HG02763 (cell line): ENCODE measurements around the gene C6orf118.

Experiments
- ATAC-seq: cut with Tn5 transposase; IDR thresholded peaks from one replicate; pipeline ENCODE4 v1.9.1; 2021; ENCODE audit warnings: mild to moderate bottlenecking, moderate library complexity; ENCODE audit not compliant: unreplicated experiment

C6orf118 gene

GRCh38 chr6:165308926-165309731 is at the start of gene C6orf118:
C6orf118 (minus strand) TSS chr6:165309605; CDS start chr6:165309586, 19 bp downstream.
- no peak for ATAC-seq

GRCh38 chr6:165345700-165346099 is 36.3 kb upstream of the C6orf118 start:
- no peak for ATAC-seq

DNA sequence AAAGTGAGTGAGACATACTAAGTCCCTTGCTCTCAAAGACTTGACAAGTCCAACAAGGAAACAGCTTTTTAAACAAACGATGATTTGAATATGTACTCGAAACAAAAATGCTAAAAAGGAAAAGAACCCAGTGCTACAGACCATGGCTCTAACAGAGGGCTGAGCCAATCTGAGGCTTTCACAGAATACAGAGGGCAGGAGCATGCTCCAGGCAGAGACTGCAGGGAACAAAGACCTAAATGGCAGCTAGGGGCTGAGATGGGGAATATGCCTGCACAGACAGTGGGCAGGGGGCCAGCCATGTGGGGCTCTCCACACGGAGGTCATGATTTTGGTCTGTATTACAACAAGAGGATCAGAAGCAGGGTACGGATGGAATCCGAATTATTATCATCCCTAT is 31.1 kb upstream of the C6orf118 start:
- no peak for ATAC-seq

- ATAC-seq = no peak
These were observed 16.2 kb upstream of the C6orf118 start for GRCh38 chr6:165325609-165326008.

- ATAC-seq = no peak
These were observed 12.2 kb upstream of the C6orf118 start for GRCh38 chr6:165321555-165322145.

- no peak for ATAC-seq
These were observed 11.7 kb upstream of the C6orf118 start for GRCh38 chr6:165321150-165321549.

DNA sequence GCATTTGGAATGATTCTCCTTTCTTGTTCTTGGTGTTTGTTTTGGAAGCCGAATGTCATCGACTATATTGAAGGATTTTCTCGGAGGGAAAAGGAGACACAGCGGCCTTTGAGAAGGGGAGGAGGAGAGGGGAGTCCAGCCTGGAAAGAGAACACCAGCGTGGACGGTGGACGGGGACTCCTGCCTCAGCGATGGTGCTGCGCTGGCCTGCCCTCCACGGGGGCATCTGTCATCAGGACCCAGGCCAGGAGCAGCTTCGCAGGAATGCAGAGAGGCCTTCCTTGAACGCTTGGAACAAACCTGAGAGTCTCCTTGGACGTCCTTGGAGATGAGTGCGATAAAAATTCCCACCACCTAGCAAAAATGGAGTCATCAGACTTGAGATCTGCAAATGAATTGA is 8.3 kb upstream of the C6orf118 start:
- ATAC-seq = no peak

- no peak for ATAC-seq
These were observed 2.5 kb downstream of the C6orf118 start for GRCh38 chr6:165306955-165307354.

DNA sequence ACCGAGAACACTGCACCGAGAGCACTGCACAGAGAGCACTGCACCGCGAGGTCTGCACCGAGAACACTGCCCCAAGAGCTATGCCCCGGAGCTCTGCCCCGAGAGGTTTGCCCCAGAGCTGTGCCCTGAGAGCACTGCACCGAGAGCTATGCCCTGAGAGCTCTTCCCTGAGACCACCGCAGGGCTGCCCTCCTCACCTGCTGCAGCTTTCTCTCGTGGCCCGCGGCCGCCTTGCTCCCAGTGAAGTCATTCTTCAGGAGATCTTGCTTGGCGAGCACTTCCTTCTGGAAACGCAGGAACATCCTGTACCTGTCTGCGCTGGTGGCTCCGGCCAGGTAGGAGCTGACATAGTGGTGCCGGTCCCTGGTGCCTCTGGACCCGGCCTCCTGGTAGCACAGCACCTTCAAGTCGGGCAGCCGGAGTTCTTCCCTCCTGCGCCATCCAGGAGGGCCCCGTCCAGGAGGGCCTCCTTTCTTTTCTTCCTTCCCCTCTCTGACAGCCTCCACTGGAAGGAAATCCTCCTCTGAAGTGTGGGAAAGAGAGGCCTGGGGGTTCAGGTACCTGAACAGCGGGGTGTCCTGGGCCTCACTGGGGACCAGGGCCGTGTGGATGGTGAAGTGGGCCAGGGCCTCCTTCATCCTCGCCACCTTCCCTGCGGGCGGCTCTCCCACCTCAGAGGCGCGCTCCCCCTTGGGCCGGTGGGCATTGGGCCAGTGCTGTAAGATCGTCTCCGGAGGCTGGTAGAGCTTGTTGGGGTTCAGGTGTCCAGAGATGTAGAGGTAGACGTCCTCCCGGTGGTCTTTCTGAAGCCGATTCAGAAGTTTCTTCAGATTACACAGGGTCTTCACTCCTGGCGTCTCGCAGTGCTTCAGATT is 7.8 kb downstream of the C6orf118 start:
- ATAC-seq = no peak

DNA sequence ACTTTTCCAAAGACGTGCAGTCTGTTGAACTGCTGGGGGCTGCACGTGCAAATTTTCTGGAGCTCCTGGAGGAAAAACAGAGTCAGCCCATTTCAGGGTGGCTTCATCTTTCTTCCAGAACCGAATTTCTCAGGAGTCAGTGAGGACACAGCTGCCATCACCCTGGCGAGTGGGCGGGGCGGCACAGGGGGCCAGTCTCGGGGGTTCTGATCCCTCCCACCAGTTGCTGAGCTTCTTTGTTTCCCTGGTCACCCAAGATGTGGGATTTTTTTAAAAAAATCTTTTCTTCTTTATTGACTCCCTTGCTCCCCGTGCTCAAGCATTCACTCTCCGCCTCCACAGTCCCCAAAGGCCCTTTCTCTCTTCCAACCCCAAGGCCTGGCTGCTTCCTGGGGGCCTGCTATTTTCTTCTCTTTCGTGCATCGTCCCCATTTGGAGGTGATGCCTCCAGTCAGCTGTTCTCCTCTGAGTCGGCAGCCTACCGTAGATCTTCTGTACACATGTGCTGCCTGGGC is 8.9 kb downstream of the C6orf118 start:
- ATAC-seq = no peak

DNA sequence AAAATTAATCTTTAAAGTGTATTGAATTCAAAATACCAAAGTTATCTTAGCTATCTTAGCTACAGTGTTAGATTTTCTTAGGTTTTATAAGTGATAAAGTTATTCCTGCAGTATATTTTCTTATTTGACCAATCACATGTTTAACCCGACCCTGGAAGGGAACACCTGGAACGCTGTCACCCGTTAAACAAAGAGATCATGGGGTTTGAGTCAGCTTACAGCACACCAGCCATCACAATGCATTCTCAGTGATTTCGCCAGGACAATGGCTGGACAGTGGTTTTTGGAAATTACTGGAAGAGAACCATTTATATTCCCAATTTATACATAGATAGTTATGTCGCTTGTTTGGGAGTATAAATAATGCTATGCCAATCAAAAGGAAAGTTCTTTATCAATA is 10.5 kb downstream of the C6orf118 start:
- ATAC-seq = no peak

- no peak for ATAC-seq
These were observed 11.0 kb downstream of the C6orf118 start for GRCh38 chr6:165298402-165298801.

DNA sequence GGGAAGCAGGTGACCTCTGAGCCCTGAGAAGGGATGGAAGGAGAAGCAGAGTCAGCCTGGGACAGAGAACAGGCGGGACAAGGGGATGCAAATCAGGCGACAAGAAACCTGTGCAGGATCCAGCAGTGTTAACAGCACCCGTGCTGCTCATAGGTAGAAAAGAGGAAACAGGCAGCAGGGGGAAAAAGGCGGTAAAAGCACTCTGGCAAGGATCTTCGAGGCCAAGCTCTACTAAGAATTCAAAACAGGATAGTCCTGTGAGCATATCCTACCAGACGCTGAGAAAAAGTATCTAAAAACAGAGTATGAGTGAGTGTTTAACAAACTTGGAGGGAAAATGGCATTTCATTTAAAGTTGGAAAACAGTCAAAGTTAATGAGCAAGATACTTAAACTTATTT is 16.7 kb downstream of the C6orf118 start:
- ATAC-seq = no peak

DNA sequence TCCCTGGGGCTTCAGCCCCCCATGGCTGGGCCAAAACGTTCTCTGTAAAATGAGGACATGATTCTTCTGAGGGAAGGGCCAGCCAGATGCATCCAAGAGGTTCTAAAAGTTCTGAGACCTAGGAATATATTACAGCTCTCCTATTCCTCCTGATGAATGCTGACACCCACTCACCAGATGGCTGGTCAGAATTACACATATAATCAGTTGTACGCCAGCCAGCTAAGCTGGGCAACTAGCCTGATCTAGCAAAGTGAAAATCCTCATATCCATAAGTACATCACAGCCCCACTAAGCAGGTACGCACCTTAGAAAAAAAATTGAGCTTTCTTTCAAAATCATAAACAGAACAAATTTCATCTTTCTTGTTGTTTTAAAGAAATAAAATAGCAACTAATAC is 34.8 kb downstream of the C6orf118 start:
- ATAC-seq = no peak

DNA sequence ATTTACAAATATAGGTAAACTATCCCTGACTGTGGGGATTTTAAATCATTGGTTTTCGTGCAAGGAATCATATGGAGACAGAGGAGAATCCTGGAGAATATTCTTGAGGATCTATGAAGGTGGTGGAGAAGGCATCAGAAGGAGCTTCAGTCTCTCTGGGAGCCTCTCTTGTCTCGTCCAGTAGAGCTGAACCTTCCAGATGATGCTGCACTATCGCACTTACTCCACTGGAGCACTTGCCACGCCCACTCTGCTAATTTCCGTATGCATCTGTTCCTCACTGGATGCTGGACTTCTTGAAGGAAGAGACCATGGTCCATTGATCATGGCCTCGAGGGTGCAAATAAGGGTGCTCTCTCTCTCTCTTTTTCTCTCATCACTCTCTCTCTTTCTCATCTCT is 36.8 kb downstream of the C6orf118 start:
- ATAC-seq = no peak

DNA sequence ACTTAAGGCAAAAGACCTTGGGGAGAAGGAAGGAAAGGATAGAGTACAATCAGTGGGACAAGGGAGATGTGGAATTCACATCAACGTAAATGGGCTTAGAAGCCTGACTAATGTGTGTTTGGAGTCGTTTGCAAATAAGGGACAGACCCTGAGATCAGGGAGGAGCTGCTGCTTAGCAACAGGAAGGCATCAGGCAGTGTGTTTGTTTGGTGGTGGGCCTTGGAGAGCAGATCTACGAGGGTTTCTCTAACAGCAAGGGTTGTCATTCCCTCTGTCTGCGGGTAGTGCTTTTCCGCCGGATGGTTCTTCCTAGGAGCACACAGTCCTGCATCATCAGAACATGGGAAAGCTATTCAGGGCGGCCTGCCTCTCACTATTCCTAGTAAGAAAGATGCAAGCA is 40.4 kb downstream of the C6orf118 start:
- no peak for ATAC-seq

DNA sequence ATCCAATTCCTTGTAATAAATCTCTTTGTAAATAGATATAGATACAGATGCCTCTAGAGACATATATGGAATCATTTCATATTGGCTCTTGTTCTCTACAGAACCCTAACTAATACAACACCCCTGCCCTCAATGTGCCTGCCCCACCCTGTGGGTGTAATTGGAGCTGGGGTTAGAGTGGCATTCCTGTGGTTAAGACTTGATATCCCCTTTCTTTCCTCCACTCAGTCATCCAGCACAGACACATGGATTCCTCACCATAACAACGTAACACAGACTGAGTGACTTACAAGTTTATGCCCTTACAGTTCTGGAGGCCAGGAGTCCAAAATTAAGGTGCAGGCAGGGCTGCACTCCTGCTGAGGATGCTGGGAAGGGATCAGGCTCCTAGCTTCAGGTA is 42.8 kb downstream of the C6orf118 start:
- no peak for ATAC-seq

DNA sequence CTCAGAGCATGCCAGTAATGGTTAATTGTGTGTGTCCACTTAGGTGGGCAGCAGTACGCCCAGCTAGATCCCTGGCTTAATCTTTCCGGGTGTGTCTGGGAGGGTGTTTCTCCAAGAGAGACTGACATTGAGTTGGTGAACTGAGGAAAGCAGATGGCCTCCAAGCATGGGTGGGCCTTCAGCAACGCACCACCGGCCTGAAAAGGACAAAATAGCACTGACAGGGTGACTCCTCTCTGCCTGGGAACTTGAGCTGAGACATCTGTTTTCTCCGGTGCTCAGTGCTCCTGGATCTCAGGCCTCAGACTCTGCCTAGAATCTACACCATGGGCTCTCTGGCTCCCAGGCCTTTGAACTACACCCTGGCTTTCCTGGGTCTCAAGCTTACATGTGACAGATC is 43.2 kb downstream of the C6orf118 start:
- no peak for ATAC-seq

- no peak for ATAC-seq
These were observed 48.9 kb downstream of the C6orf118 start for GRCh38 chr6:165260462-165260861.

GRCh38 chr6:165249808-165250207 is 59.6 kb downstream of the C6orf118 start:
- no peak for ATAC-seq

DNA sequence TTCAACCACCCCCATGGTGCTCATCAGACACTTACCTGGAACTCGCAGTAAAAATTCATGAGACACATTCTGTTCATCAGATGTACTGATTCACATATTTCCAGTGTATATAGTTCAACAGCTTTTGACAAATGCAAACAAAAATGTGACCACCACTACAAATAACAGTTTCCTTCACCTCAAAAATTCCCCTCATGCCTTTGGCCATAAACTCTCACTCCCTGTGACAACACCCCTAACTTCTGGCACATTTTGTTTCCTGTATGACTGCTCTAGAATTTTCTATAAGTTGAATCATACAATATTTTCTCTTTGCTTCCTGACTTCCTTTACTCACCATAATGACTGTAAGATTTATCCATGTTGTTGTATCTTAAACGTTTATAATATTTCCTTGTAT is 63.7 kb downstream of the C6orf118 start:
- no peak for ATAC-seq
